Measurements from ENCODE around the gene TMEM253. TPM values are rescaled to one million over a fixed set of nuclear protein-coding genes. Genes with fewer than 3 reads are reported as not detected.

Gene TMEM253
- not detected for total RNA-seq

- DNase-seq, result no peak
These were observed at the start of gene TMEM253 for GRCh38 chr14:21100931-21101330. Gene TMEM253, plus strand, starts transcription at chr14:21101066. Its CDS starts 278 bp downstream, at chr14:21101344.

- no peak for DNase-seq
These were observed 47.4 kb upstream of the TMEM253 start for GRCh38 chr14:21053184-21054122.

- DNase-seq, result no peak
These were observed 46.6 kb upstream of the TMEM253 start for GRCh38 chr14:21054123-21054767.

- no peak for DNase-seq
These were observed 46.1 kb upstream of the TMEM253 start for GRCh38 chr14:21054768-21055145.

- no peak for DNase-seq
These were observed 45.3 kb upstream of the TMEM253 start for GRCh38 chr14:21055432-21056117.

- peak; percentile 37 for DNase-seq
These were observed 44.2 kb upstream of the TMEM253 start for GRCh38 chr14:21056520-21057163.

GRCh38 chr14:21057803-21058675, 42.8 kb upstream of the TMEM253 start, which contains the start of gene RNASE8:
Gene RNASE8, plus strand, starts transcription at chr14:21057822. Its CDS starts 71 bp downstream, at chr14:21057893.
- DNase-seq, result no peak

GRCh38 chr14:21058903-21059302, 42.0 kb upstream of the TMEM253 start:
- no peak for DNase-seq

- DNase-seq, result no peak
These were observed 40.8 kb upstream of the TMEM253 start for GRCh38 chr14:21059842-21060613.

- no peak for DNase-seq
These were observed 40.1 kb upstream of the TMEM253 start for GRCh38 chr14:21060614-21061346.

- no peak for DNase-seq
These were observed 39.6 kb upstream of the TMEM253 start for GRCh38 chr14:21061347-21061668.

- peak; percentile 41 for DNase-seq
These were observed 37.4 kb upstream of the TMEM253 start for GRCh38 chr14:21063479-21063878.

GRCh38 chr14:21066882-21067502, 33.9 kb upstream of the TMEM253 start:
- DNase-seq, result no peak

GRCh38 chr14:21068521-21069387, 32.1 kb upstream of the TMEM253 start:
- peak; percentile 87 for DNase-seq

- DNase-seq, result peak; percentile 86
These were observed 31.3 kb upstream of the TMEM253 start for GRCh38 chr14:21069388-21070082.

- peak; percentile 85 for DNase-seq
These were observed 30.7 kb upstream of the TMEM253 start, which contains the start of gene ARHGEF40 for GRCh38 chr14:21070083-21070609. Gene ARHGEF40, plus strand, starts transcription at chr14:21070304. Its CDS starts 93 bp downstream, at chr14:21070397.

- DNase-seq, result peak; percentile 63
These were observed 30.1 kb upstream of the TMEM253 start for GRCh38 chr14:21070610-21071224.
